Dedifferentiated amniotic fluid mesenchymal stem cell (primary cell): Measurements from ENCODE around the gene ASMT.
"Not testable (repeated sequence)": the region's sequence is repeated elsewhere in the genome, so short reads cannot be mapped to it uniquely, and the experiment has no call there.

Source experiments
- DNase-seq: peaks from one replicate; pipeline ENCODE4 v3.0.0-alpha.2; 2016; ENCODE audit errors: extremely low spot score

The ASMT gene

GRCh38 chrX:1614927-1615326, at the start of gene ASMT:
Gene ASMT, plus strand, starts transcription at chrX:1615059. Its CDS starts 141 bp downstream, at chrX:1615200.
- no peak for DNase-seq

GRCh38 chrX:1574181-1574580, 40.7 kb upstream of the ASMT start:
- not testable (repeated sequence) for DNase-seq

- no peak for DNase-seq
Observed at GRCh38 chrX:1576201-1576992, 38.5 kb upstream of the ASMT start.

- DNase-seq: no peak
Observed at GRCh38 chrX:1577845-1578244, 37.0 kb upstream of the ASMT start.

GRCh38 chrX:1578511-1579173, 36.2 kb upstream of the ASMT start:
- no peak for DNase-seq

- DNase-seq: no peak
Observed at GRCh38 chrX:1581132-1581531, 33.7 kb upstream of the ASMT start.

GRCh38 chrX:1582686-1583437, 32.0 kb upstream of the ASMT start:
- DNase-seq: no peak

- no peak for DNase-seq
Observed at GRCh38 chrX:1584237-1585011, 30.4 kb upstream of the ASMT start.

GRCh38 chrX:1587161-1587560, 27.7 kb upstream of the ASMT start:
- DNase-seq: no peak

GRCh38 chrX:1589356-1590130, 25.3 kb upstream of the ASMT start:
- DNase-seq: no peak

GRCh38 chrX:1591102-1591862, 23.6 kb upstream of the ASMT start, which contains the start of gene AKAP17A:
Gene AKAP17A, plus strand, starts transcription at chrX:1591604. Its CDS starts 1,859 bp downstream, at chrX:1593463.
- peak; percentile 92 for DNase-seq

GRCh38 chrX:1591863-1592469, 22.9 kb upstream of the ASMT start:
- no peak for DNase-seq

GRCh38 chrX:1592470-1593142, 22.3 kb upstream of the ASMT start:
- no peak for DNase-seq

GRCh38 chrX:1593286-1594271, 21.3 kb upstream of the ASMT start:
- no peak for DNase-seq

GRCh38 chrX:1595711-1596060, 19.2 kb upstream of the ASMT start:
- no peak for DNase-seq

- DNase-seq: no peak
Observed at GRCh38 chrX:1596676-1597344, 18.0 kb upstream of the ASMT start.

- DNase-seq: no peak
Observed at GRCh38 chrX:1597345-1598020, 17.4 kb upstream of the ASMT start.
